Hematopoietic multipotent progenitor cell treated with erythropoietin and hydrocortisone succinate and interleukin-3 and kit ligand, for 8 days (in vitro differentiated cells): Measurements from ENCODE around the gene PUS3.

Experiments used
- DNase-seq: peaks from one replicate; pipeline ENCODE4 v3.0.0-alpha.2; 2015

PUS3 gene

DNA sequence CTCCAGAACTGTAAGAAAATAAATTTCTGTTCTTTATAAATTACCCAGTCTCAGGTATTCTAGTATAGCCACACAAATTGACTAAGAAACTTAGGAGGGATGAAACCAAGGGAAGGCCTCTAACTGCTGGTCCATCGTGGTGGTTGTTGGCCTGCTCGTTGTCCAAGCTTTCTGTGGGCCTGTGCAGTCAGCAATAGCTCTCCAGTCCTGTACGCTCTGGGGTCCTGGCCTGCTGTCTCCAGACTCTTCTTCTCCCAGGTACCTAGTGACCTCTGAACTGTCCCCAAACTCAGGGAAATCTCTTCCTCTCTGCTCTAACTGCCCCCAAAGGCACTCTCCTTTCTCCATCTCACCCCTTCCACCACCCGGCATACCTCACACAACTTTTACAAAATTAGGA lies 37.1 kb upstream of the PUS3 start:
- no peak for DNase-seq

DNA sequence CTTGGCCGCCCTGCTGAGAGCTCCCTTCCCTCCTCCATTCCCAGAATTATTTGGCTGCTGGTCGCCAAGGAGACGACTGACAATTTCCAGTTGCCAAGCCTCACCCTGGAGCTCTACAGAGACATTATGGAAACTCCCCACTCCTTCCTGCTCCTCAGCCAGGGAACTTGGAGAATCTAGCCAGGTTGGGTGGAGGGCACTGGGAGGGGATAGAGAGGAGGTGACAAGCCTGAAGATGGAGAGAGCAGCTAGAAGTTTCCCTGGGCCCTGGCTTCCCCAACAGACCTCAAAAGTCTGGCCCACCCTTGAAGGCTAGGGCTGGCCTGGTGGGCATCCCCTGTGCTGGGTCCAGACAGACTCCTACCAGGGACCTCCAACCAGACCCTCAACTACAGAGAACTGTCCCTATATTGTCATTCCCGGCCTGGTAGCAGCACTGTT lies 36.1 kb upstream of the PUS3 start:
- DNase-seq: no peak

GRCh38 chr11:125938418-125938817 lies 35.4 kb upstream of the PUS3 start:
- no peak for DNase-seq

DNA sequence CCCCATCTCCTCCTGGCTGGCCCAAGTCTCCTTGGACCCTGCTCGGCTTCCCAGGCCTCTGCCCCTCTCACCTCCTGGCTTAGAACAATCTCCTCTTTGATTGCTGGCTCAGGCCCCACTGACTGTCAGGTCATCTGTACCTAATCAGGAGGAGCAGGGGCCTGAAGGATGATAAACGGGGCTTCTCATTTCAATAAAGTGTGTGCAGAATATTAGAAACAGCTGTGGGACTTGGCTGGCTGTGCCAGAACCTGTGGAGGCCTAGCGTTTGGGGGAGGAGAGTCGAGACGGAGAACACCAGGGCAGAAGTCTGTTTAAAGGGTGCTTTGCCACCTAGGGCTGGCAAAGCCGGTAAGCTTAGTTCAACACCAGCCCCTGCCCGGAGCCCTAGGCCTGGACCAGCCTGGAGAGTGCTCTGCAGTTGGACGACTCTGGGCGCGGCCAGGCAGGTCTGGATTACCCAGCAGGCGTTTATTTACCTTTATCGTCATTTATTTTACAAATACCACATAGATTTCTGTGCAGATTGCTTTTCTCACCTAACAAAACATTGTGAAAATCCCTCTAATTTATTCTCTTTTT lies 32.7 kb upstream of the PUS3 start:
- no peak for DNase-seq

- no peak for DNase-seq
Observed at GRCh38 chr11:125935056-125935455, 32.0 kb upstream of the PUS3 start.

- no peak for DNase-seq
Observed at GRCh38 chr11:125934473-125934872, 31.5 kb upstream of the PUS3 start.

GRCh38 chr11:125933030-125933813 lies 30.2 kb upstream of the PUS3 start:
- peak; percentile 3 for DNase-seq

GRCh38 chr11:125932301-125932700 lies 29.3 kb upstream of the PUS3 start:
- no peak for DNase-seq

GRCh38 chr11:125931668-125932067 lies 28.7 kb upstream of the PUS3 start:
- no peak for DNase-seq

GRCh38 chr11:125931116-125931515 lies 28.1 kb upstream of the PUS3 start:
- DNase-seq: no peak

- DNase-seq: no peak
Observed at GRCh38 chr11:125930076-125930450, 27.1 kb upstream of the PUS3 start.

- DNase-seq: no peak
Observed at GRCh38 chr11:125929445-125930075, 26.6 kb upstream of the PUS3 start.

GRCh38 chr11:125926682-125927081 lies 23.7 kb upstream of the PUS3 start:
- DNase-seq: no peak

DNA sequence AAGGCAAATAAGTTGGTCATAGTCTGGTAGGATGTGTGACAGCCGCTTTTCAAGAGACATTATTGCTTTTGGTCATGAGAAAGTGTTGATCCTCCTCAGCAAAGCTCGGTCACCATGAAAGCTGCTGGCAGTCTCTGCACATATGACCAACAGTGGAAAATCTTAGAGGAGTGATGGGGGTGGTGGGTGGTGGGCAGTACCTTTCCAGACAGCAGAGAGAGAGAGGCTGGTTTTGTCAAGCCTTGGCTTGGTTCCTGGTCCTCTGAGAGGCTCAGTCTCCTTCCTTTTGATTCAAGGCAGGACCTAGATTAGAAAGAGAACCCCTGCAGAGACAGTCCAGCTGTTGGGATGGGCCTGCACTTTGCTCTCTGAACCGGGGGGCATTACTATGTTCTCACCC lies 22.8 kb upstream of the PUS3 start:
- DNase-seq: no peak

DNA sequence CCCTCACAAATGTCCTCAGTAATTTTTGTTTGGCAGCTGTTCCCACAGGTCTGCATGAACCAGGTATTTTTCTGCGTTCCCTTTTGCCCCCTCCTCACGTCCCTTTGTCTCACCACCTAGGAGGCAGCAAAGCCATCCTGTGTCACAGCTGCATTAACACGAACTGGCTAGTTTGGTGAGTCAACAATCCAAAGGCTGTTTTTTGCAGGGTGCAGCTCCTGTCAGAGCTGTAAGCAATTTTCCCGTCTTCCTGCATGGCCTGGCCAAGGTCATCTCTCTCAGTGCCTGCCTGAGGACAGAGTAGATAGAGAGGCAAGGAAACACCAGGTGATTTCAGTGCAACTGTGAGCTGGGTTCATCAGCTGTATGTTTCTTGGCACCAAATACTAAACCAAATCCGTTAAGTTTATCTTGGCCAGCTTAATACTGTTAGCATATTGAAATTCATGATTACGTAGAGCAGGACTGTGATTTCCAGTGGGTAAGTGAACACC lies 22.3 kb upstream of the PUS3 start:
- no peak for DNase-seq

GRCh38 chr11:125924384-125925007 lies 21.5 kb upstream of the PUS3 start:
- DNase-seq: no peak

DNA sequence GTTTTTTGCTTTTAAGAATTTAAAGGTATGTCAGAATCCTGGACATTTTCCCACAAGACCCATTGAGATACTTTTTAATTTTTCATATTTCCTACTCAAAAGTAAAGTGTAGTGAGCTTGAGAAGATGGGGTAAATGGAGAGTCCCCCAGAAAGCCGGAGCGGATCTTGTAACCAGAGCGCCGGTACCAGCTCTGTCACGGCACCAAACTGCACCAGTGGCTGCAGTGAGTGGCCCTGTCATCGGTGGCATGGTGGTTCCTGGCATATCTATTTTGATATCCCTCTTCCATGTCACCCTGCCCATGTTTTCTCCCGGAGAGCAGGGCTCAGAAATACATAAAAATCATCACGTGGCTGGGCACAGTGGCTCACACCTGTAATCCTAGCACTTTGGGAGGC lies 20.6 kb upstream of the PUS3 start:
- DNase-seq: no peak

GRCh38 chr11:125923012-125923579 lies 20.1 kb upstream of the PUS3 start:
- peak; percentile 71 for DNase-seq

GRCh38 chr11:125922156-125922555 lies 19.1 kb upstream of the PUS3 start:
- no peak for DNase-seq

GRCh38 chr11:125921042-125921441 lies 18.0 kb upstream of the PUS3 start:
- DNase-seq: no peak

DNA sequence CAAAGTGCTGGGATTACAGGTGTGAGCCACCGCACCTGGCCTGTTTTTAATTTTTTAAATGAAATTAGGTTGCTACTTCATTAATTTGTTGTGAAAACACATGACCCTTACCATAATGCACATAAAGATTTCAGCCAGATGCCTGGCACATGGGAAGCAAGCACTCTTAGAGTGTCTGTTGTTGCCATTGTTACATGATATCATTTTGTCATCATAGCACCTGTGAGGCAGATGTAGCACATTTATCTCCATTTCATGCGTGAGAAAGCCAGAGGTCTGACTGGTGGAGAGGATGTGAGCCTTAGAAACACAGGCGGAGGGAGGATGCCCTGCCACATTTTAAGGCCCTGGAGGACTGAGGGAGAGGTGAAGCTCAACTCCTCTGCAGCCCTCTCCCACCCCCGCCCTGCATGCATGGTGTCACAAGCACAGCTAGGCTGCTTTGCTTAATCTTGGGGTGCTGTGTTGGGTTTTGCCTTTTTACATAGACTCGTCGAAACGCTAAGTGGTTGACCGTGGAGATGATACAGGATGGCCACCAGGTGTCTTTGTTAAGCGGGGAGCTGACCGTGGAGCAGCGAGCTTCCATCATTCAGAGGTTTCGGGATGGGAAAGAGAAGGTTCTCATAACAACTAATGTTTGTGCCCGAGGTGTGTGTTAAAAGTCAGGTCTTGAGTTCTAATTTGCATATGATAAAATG lies 15.3 kb upstream of the PUS3 start:
- no peak for DNase-seq

DNA sequence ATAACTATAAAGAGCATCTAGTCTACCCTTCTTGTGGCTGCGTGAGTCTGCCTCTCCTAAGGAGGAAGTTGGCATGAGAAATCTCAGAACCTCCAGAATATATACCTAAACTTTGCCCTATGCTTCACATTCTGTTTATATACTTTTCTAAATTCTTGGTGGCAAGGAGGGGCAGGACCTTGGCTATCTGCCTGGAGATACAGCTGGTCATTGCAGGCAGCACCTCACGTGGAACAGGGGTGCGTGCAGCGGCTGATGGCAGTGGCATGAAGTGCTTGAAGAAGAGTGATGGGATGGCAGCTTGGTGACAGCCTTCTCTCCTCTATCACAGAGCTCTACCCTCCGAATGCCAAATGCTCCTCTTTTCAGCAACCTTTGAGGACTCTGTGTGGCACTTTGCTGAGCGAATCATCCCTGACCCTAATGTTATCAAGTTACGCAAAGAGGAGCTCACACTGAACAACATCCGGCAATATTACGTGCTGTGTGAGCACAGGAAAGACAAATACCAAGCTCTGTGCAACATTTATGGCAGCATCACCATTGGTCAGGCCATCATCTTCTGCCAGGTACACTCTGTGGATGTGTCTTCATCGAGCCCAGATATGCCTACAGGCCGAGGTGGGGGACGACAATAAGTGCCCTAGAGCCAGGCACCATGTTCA lies 13.8 kb upstream of the PUS3 start:
- no peak for DNase-seq
